C4-2B (cell line): ENCODE measurements around the gene ABCA5.
"Not testable (repeated sequence)": the region's sequence is repeated elsewhere in the genome, so short reads cannot be mapped to it uniquely, and the experiment has no call there.

Experiments
- H3K27ac ChIP-seq: fragments of 450-650 bp; 2 replicates; pipeline ENCODE4 v1.5.1; 2017
- ZFX ChIP-seq: fragments of 450-650 bp; IDR thresholded peaks from 2 replicates; pipeline ENCODE4 v1.6.1; 2017
- TF ChIP-seq, protein P1 (sequence below): fragments of 450-650 bp; conservative IDR thresholded peaks from 2 replicates; pipeline ENCODE4 v1.5.1; 2017; ENCODE audit warnings: mild to moderate bottlenecking

Gene ABCA5

DNA sequence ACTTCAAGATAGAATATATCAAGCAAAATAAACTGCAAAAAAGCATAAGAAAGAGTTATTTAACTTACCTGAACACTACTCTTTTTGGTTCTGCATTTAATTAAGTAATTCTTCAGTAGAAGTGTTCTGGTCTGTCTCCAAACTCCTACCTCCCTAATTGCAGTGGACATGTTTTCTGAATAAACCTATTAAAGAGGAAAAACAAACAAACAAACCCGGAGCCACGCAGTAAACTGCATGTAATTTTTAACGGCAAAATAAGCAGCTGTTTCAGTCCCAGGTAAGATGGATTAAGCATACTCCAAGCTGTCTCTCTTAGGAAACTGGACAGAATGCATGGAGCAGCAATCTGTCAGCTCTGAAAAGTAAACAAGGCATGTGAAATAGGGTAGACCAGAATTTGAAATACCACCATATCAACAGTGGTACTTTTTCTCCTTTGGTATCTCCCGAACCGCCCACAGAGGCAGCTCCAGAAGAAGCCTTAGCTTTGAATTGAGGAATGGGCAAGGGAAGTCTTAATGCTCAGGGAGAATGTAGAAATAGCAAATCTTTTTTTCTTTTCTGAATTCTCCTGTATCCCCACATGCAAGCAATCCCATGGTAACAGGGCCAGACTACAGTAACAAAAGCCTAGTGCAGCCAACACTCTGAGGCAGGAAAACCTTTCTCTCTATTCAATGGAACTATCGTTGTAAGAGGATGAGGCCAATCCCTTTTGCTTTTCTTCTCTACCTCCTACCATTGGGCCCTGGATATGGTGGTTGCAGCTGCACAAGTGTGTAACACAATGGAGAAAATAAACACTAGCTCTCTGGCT lies 12.5 kb downstream of the ABCA5 start:
- TF ChIP-seq, protein P1, sequence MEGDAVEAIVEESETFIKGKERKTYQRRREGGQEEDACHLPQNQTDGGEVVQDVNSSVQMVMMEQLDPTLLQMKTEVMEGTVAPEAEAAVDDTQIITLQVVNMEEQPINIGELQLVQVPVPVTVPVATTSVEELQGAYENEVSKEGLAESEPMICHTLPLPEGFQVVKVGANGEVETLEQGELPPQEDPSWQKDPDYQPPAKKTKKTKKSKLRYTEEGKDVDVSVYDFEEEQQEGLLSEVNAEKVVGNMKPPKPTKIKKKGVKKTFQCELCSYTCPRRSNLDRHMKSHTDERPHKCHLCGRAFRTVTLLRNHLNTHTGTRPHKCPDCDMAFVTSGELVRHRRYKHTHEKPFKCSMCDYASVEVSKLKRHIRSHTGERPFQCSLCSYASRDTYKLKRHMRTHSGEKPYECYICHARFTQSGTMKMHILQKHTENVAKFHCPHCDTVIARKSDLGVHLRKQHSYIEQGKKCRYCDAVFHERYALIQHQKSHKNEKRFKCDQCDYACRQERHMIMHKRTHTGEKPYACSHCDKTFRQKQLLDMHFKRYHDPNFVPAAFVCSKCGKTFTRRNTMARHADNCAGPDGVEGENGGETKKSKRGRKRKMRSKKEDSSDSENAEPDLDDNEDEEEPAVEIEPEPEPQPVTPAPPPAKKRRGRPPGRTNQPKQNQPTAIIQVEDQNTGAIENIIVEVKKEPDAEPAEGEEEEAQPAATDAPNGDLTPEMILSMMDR: no peak
- no peak for TF ChIP-seq ZFX
- H3K27ac ChIP-seq: peak overlapping the region; percentile 19; the same call in 1 of the 2 replicates

DNA sequence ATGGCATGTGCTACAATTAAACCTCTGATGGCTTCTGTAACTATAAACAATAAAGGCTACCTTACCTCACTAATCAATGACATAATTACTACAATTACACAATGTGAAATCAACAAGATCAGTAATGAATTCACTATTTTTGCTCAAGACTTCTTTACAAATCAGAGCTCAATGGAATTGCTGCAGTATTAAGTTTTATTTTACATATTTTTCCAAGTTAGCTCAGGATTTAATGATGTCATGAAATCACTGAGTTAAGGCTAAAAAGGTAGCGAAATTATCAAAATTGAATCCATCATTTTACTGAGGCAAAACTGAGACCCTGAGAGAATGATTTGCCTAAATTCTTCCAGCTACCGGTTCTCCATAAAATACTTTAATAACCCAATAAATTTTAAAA lies 21.8 kb downstream of the ABCA5 start:
- TF ChIP-seq, protein P1: no peak
- no peak for TF ChIP-seq ZFX
- H3K27ac ChIP-seq: no peak overlapping the region

DNA sequence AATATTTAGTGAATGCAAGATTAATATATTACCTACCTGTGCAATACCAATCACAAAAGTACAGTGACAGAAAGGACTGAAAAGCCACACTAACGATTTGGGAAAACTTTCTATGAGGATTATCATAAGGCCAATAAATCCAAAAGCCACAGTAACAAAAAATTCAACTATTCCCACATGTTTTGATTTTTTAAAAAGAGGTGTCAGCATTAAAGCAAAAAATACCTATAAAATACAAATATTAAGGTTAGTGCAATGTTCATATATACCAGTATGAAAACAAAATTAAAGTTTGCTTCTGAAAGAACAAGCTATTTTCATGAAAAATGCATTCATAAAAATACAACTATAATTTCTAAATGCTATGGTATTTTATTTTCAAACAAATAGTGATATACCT lies 24.3 kb downstream of the ABCA5 start:
- TF ChIP-seq, protein P1: no peak
- TF ChIP-seq ZFX: no peak
- H3K27ac ChIP-seq: no peak overlapping the region

- H3K27ac ChIP-seq: no peak overlapping the region
- TF ChIP-seq, protein P1: no peak
- TF ChIP-seq ZFX: no peak
Measured at GRCh38 chr17:69300222-69300621, 26.7 kb downstream of the ABCA5 start.

- H3K27ac ChIP-seq: not testable (repeated sequence)
Measured at GRCh38 chr17:69298120-69298722, 28.7 kb downstream of the ABCA5 start.

DNA sequence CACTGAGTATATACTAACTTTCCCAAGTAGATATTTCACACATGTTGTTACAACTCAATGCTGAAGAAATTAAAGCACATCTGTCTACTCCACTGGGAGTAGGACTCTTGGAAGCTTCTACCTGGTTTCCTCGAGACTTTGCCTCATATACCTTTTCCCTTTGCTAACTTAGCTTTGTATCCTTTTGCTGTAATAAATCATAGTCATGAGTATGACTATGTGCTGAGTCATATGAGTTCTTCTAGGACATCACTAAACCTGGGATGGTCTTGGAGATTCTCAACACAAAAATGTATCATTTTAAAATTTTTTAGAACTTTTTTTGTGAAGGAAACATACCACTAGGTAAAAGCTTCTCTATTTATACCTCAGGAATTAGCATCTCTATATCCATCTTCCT lies 39.8 kb downstream of the ABCA5 start:
- TF ChIP-seq ZFX: no peak
- TF ChIP-seq, protein P1: no peak
- no peak overlapping the region for H3K27ac ChIP-seq

- no peak overlapping the region for H3K27ac ChIP-seq
- TF ChIP-seq, protein P1: no peak
- TF ChIP-seq ZFX: no peak
Measured at GRCh38 chr17:69286257-69286656, 40.7 kb downstream of the ABCA5 start.

- H3K27ac ChIP-seq: no peak overlapping the region
- TF ChIP-seq ZFX: no peak
- TF ChIP-seq, protein P1: no peak
Measured at GRCh38 chr17:69284646-69285045, 42.3 kb downstream of the ABCA5 start.
